Upper lobe of right lung (tissue), 1 donor: ENCODE results near the gene SPRY4. TPM values are rescaled to one million over a fixed set of nuclear protein-coding genes. Genes with fewer than 3 reads are reported as not detected.
"Not testable (repeated sequence)": the region's sequence is repeated elsewhere in the genome, so short reads cannot be mapped to it uniquely, and the experiment has no call there.

Experiments
- ATAC-seq: fragments of 200-7000 bp; cut with Tn5 transposase; one replicate; pipeline ENCODE4 v1.9.1; 2020; ENCODE audit warnings: mild to moderate bottlenecking, moderate library complexity
- DNase-seq: peaks from one replicate; pipeline ENCODE4 v3.0.0-alpha.2; 2020
- H3K27ac ChIP-seq: fragments of 200-600 bp; one replicate; pipeline ENCODE4 v1.8.0; 2022
- H3K27me3 ChIP-seq: fragments of 200-600 bp; one replicate; pipeline ENCODE4 v1.8.0; 2022; ENCODE audit warnings: mild to moderate bottlenecking
- H3K36me3 ChIP-seq: fragments of 200-600 bp; one replicate; pipeline ENCODE4 v1.8.0; 2022
- H3K4me1 ChIP-seq: fragments of 200-600 bp; one replicate; pipeline ENCODE4 v1.8.0; 2022
- H3K4me3 ChIP-seq: fragments of 200-600 bp; one replicate; pipeline ENCODE4 v1.8.0; 2022; ENCODE audit warnings: mild to moderate bottlenecking
- H3K9me3 ChIP-seq: fragments of 200-600 bp; one replicate; pipeline ENCODE4 v1.8.0; 2022
- CTCF ChIP-seq: fragments of 200-600 bp; IDR thresholded peaks from one replicate; pipeline ENCODE4 v1.8.0; 2022; ENCODE audit warnings: antibody characterized with exemption
- intact Hi-C: fragments of 100-400 bp; cut with DNase I; formaldehyde crosslinking; loops from one replicate; pipeline ENCODE4 v1.11.0; 2022
- total RNA-seq: library from RNA; stranded (reverse); fragmentation: NEBNext Ultra II Directional; extraction: Animal tissue kit (Norgen Biotek cat#: 25700); gene quantifications from one replicate; pipeline ENCODE4 v1.2.1, GENCODE V29; 2021
- donor health status: DM: no; HTN: yes; CAD: no; lungs with severe emphysema.

The SPRY4 gene
- total RNA-seq, 1 donor from 2014 or later: 89.8 TPM

- no peak for ATAC-seq
- no peak for TF ChIP-seq CTCF
- intact Hi-C loops: no loop called here
- Histone ChIP-seq H3K9me3 (no peaks in the 10 kb centered on the region), H3K4me3 (no peak overlapping the region), H3K27ac (no peak overlapping the region), H3K36me3 (no peaks in the 10 kb centered on the region), H3K27me3 (no peaks in the 10 kb centered on the region), H3K4me1 (peaks cover 9% of the 10 kb centered on the region)
- no peak for DNase-seq
Observed at GRCh38 chr5:142278627-142279026, 46.2 kb downstream of the SPRY4 start.

GRCh38 chr5:142277796-142278195 lies 47.0 kb downstream of the SPRY4 start:
- no peak for TF ChIP-seq CTCF
- H3K36me3 ChIP-seq: no peaks in the 10 kb centered on the region
- H3K4me1 ChIP-seq: peaks cover 9% of the 10 kb centered on the region
- no peaks in the 10 kb centered on the region for H3K27me3 ChIP-seq
- no peaks in the 10 kb centered on the region for H3K9me3 ChIP-seq
- H3K27ac ChIP-seq: no peak overlapping the region
- no peak overlapping the region for H3K4me3 ChIP-seq
- intact Hi-C loops: no loop called here
- ATAC-seq: no peak
- no peak for DNase-seq

GRCh38 chr5:142276517-142276916 lies 48.3 kb downstream of the SPRY4 start:
- no peak for TF ChIP-seq CTCF
- no peaks in the 10 kb centered on the region for H3K9me3 ChIP-seq
- H3K4me1 ChIP-seq: peaks cover 9% of the 10 kb centered on the region
- DNase-seq: no peak
- no peaks in the 10 kb centered on the region for H3K36me3 ChIP-seq
- no peak overlapping the region for H3K4me3 ChIP-seq
- H3K27me3 ChIP-seq: no peaks in the 10 kb centered on the region
- no peak overlapping the region for H3K27ac ChIP-seq
- no peak for ATAC-seq
- intact Hi-C loops: no loop called here

GRCh38 chr5:142275496-142275895 lies 49.3 kb downstream of the SPRY4 start:
- TF ChIP-seq CTCF: no peak
- Histone ChIP-seq H3K27ac (no peak overlapping the region), H3K9me3 (no peaks in the 10 kb centered on the region), H3K27me3 (no peaks in the 10 kb centered on the region), H3K4me3 (no peak overlapping the region), H3K4me1 (peaks cover 9% of the 10 kb centered on the region), H3K36me3 (no peaks in the 10 kb centered on the region)
- intact Hi-C loops: no loop called here
- ATAC-seq (no peak), DNase-seq (no peak)

- ATAC-seq, DNase-seq, H3K27ac ChIP-seq, intact Hi-C loops, H3K4me3 ChIP-seq, H3K27me3 ChIP-seq, H3K36me3 ChIP-seq, H3K4me1 ChIP-seq, H3K9me3 ChIP-seq: not testable (repeated sequence)
Observed at GRCh38 chr5:142272596-142272995, 52.2 kb downstream of the SPRY4 start.

GRCh38 chr5:142264084-142264483 lies 60.7 kb downstream of the SPRY4 start:
- H3K9me3 ChIP-seq, DNase-seq, H3K36me3 ChIP-seq, ATAC-seq, H3K27me3 ChIP-seq, H3K4me1 ChIP-seq, intact Hi-C loops, H3K4me3 ChIP-seq, H3K27ac ChIP-seq: not testable (repeated sequence)

GRCh38 chr5:142263346-142263745 lies 61.5 kb downstream of the SPRY4 start:
- no peaks in the 10 kb centered on the region for H3K27me3 ChIP-seq
- DNase-seq: no peak
- no peaks in the 10 kb centered on the region for H3K36me3 ChIP-seq
- no peak for ATAC-seq
- H3K27ac ChIP-seq: no peak overlapping the region
- no peaks in the 10 kb centered on the region for H3K4me1 ChIP-seq
- H3K4me3 ChIP-seq: no peak overlapping the region
- no peak for TF ChIP-seq CTCF
- intact Hi-C loops: no loop called here
- no peaks in the 10 kb centered on the region for H3K9me3 ChIP-seq
